Heart left ventricle (tissue), 16 donors: Measurements from ENCODE around the gene OCEL1. TPM values are rescaled to one million over a fixed set of nuclear protein-coding genes. Genes with fewer than 3 reads are reported as not detected.

Source experiments
- ATAC-seq, 4 donors: fragments of 200-7000 bp; cut with Tn5 transposase; one replicate each; pipeline ENCODE4 v1.9.1; 2020 to 2022; ENCODE audit warnings: moderate library complexity in 4 of 4, mild to moderate bottlenecking in 3 of 4, moderate number of reproducible peaks in 1 of 4
- DNase-seq, 5 donors: peaks; one replicate each; pipeline ENCODE4 v3.0.0-alpha.2; 2020
- H3K27ac ChIP-seq, 12 donors: fragments of 200-600 bp; sonication (generic) in 4 of 12; one replicate each; pipeline versions ENCODE4 v1.5.0 to v1.8.0; 2016 to 2022; ENCODE audit warnings: mild to moderate bottlenecking in 2 of 12
- H3K27me3 ChIP-seq, 9 donors: fragments of 200-600 bp; sonication (generic) in 2 of 9; one replicate each; pipeline versions ENCODE4 v1.5.1 to v1.8.0; 2016 to 2022; ENCODE audit warnings: mild to moderate bottlenecking in 3 of 9
- H3K36me3 ChIP-seq, 9 donors: fragments of 200-600 bp; sonication (generic) in 2 of 9; one replicate each; pipeline versions ENCODE4 v1.5.0 to v1.8.0; 2018 to 2022; ENCODE audit warnings: mild to moderate bottlenecking in 2 of 9
- H3K4me1 ChIP-seq, 12 donors: fragments of 200-600 bp; sonication (generic) in 4 of 12; one replicate each; pipeline versions ENCODE4 v1.5.0 to v1.8.0; 2016 to 2022; ENCODE audit warnings: mild to moderate bottlenecking in 3 of 12
- H3K4me3 ChIP-seq, 12 donors: fragments of 200-600 bp; sonication (generic) in 4 of 12; one replicate each; pipeline versions ENCODE4 v1.5.0 to v1.8.0; 2017 to 2022; ENCODE audit warnings: mild to moderate bottlenecking in 9 of 12, moderate library complexity in 4 of 12
- H3K9me3 ChIP-seq, 12 donors: fragments of 200-600 bp; sonication (generic) in 4 of 12; one replicate each; pipeline versions ENCODE4 v1.5.0 to v1.8.0; 2016 to 2022; ENCODE audit warnings: mild to moderate bottlenecking in 1 of 12
- CTCF ChIP-seq, 12 donors: fragments of 200-600 bp; sonication (generic) in 4 of 12; IDR thresholded peaks; one replicate each; pipeline versions ENCODE4 v1.5.0 to v1.8.0; 2018 to 2022; ENCODE audit warnings: antibody characterized with exemption in 12 of 12, mild to moderate bottlenecking in 5 of 12
- POLR2A ChIP-seq, 2 donors: fragments of 450-650 bp; IDR thresholded peaks; one replicate each; pipeline ENCODE4 v1.6.1; 2017; ENCODE audit warnings: antibody characterized with exemption in 2 of 2, mild to moderate bottlenecking in 2 of 2, moderate library complexity in 2 of 2
- WGBS, 4 donors: extraction: QIAGEN DNeasy Blood & Tissue Kit in 2 of 4; methylation state at CpG; one replicate each; pipeline versions ENCODE4 v1.1.5 to v1.1.7; 2013 to 2018; 5-methylcytosine and 5-hydroxymethylcytosine counted together
- intact Hi-C, 10 donors: fragments of 100-400 bp; cut with DNase I; formaldehyde crosslinking; loops; one replicate each; pipeline versions ENCODE4 v1.11.1 to v1.14.2; 2022
- polyA plus RNA-seq, 2 donors: library from polyadenylated mRNA; stranded (reverse); fragments of 200-250 nt; gene quantifications; one replicate each; pipeline ENCODE4 v1.2.3, GENCODE V29; 2013
- total RNA-seq, 9 donors: library from RNA; depleted of rRNA in 2 of 9; stranded (reverse); fragments of >200 nt in 2 of 9; fragmentation: NEBNext Ultra II Directional in 3 of 9; extraction: Animal tissue kit (Norgen Biotek cat#: 25700) in 3 of 9; gene quantifications; one replicate each; pipeline versions ENCODE4 v1.1.0 to v1.2.4, GENCODE V29; 2016 to 2023
- donor health status: ischemic (EF 13 %, LVEDD 7.1; RV severe dilation, severe dysfunction).
- donor health status: healthy with polysubstance abuse.
- donor health status: DM: no; HTN: yes; CAD: no.
- donor health status: DM: no; HTN: no; CAD: no.
- donor health status: ischemic (EF 25% LVEDD 6.9; RV normal size, moderate dysfunction).
- donor health status: ischemic (EF 25% LVEDD 5.7; RV mildly dilated, moderate dysfunction).
- donor health status: healthy.
- donor health status: DM: yes; HTN: yes; CAD: no.
- donor health status: ischemic (EF 35%, LVEDD 5.7; RV mildly dilated, moderate dysfunction).
- donor health status: nonischemic (EF 11% LVEDD 7.7; RV severe dilation, severe dysfunction).
- donor health status: DM: yes; HTN: yes; CAD: no.
- donor health status: PGD.
- donor health status: ischemic (EF 29% LVEDD 5.4; RV normal size, mild dysfunction).
- donor health status: nonischemic (EF 23%, LVEDD 6.1; RV moderate dilation, normal function).

OCEL1 gene
- total and polyA plus RNA-seq, 11 donors: 8.7 to 35.2 (median 16.8) TPM

GRCh38 chr19:17249887-17250548 lies 24.0 kb downstream of the OCEL1 start:
- DNase-seq (no peak), ATAC-seq (no peak)
- no peaks in the 10 kb centered on the region for H3K27me3 ChIP-seq
- TF ChIP-seq CTCF (IDR thresholded peaks at IDR 0.05) (no peak), POLR2A (IDR thresholded peaks at IDR 0.05) (no peak)
- H3K4me1 ChIP-seq: peaks cover 0 to 17% (median 11%) of the 10 kb centered on the region in 12 donors
- H3K36me3 ChIP-seq: peaks cover 0 to 36% (median 11%) of the 10 kb centered on the region in 9 donors
- intact Hi-C loops: no loop called here
- no peaks in the 10 kb centered on the region for H3K9me3 ChIP-seq
- H3K27ac ChIP-seq: no peak overlapping the region
- WGBS, 4 donors: 81 to 96% (median 83%) methylated on average over 6 to 15 of the region's 15 CpGs
- H3K4me3 ChIP-seq: no peak overlapping the region

DNA sequence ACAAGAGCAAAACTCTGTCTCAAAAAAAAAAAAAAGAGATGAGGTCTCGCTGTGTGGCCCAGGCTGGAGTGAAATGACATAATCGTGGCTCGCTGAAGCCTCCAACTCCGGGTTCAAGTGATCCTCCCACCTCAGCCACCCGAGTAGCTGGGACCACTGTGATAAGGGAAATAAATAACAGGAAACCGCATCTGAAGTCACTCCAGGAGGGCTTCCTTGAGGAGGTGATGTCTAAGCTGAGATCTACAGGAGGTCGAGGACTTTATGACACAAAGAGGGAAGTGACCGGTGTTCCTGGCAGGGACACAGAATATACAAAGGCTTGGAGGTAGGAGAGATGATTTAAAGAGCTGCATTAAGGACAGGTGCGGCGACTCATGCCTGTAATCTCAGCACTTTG lies 28.6 kb downstream of the OCEL1 start:
- no peak for ATAC-seq
- Histone ChIP-seq H3K27ac (no peak overlapping the region), H3K36me3 (peaks cover 0 to 63% (median 23%) of the 10 kb centered on the region in 9 donors), H3K9me3 (peaks cover 0 to 8% (median 1%) of the 10 kb centered on the region in 12 donors), H3K4me3 (no peak overlapping the region), H3K4me1 (no peaks in the 10 kb centered on the region), H3K27me3 (no peaks in the 10 kb centered on the region)
- intact Hi-C loops: no loop called here
- WGBS, 4 donors: 86 to 88% (median 86%) methylated on average over 10 of the region's 10 CpGs
- TF ChIP-seq CTCF (IDR thresholded peaks at IDR 0.05): no peak
- TF ChIP-seq POLR2A (IDR thresholded peaks at IDR 0.05): no peak
- DNase-seq: no peak

GRCh38 chr19:17255150-17255621 lies 29.2 kb downstream of the OCEL1 start:
- Histone ChIP-seq H3K9me3 (peaks cover 0 to 12% (median 2%) of the 10 kb centered on the region in 12 donors), H3K27ac (no peak overlapping the region), H3K36me3 (peaks cover 0 to 65% (median 21%) of the 10 kb centered on the region in 9 donors), H3K4me3 (no peak overlapping the region), H3K4me1 (no peaks in the 10 kb centered on the region), H3K27me3 (no peaks in the 10 kb centered on the region)
- TF ChIP-seq CTCF (IDR thresholded peaks at IDR 0.05): no peak
- no peak for TF ChIP-seq POLR2A (IDR thresholded peaks at IDR 0.05)
- no peak for DNase-seq
- no peak for ATAC-seq
- intact Hi-C loops: no loop called here
- WGBS, 4 donors: 71 to 78% (median 77%) methylated on average over 18 of the region's 18 CpGs

GRCh38 chr19:17256130-17256529 lies 30.1 kb downstream of the OCEL1 start:
- WGBS, 4 donors: 83 to 91% (median 88%) methylated on average over 3 of the region's 3 CpGs
- intact Hi-C loops: no loop called here
- no peak overlapping the region for H3K27ac ChIP-seq

More at GRCh38 chr19:17256130-17256529, 30.1 kb downstream of the OCEL1 start:
- H3K27me3 ChIP-seq: no peaks in the 10 kb centered on the region
- TF ChIP-seq POLR2A (IDR thresholded peaks at IDR 0.05): no peak
- no peak for TF ChIP-seq CTCF (IDR thresholded peaks at IDR 0.05)
- peaks cover 0 to 7% (median 0%) of the 10 kb centered on the region in 12 donors for H3K4me1 ChIP-seq
- no peak overlapping the region for H3K4me3 ChIP-seq
- DNase-seq (no peak), ATAC-seq (no peak)
- peaks cover 0 to 12% (median 2%) of the 10 kb centered on the region in 12 donors for H3K9me3 ChIP-seq
- H3K36me3 ChIP-seq: peaks cover 0 to 64% (median 20%) of the 10 kb centered on the region in 9 donors
